ENCODE measurements around the gene PHRF1. TPM values are rescaled to one million over a fixed set of nuclear protein-coding genes. Genes with fewer than 3 reads are reported as not detected.

PHRF1 gene
- total RNA-seq, 6 donors from 2014 or later, result 25.7 to 93.2 (median 37.9) TPM

DNA sequence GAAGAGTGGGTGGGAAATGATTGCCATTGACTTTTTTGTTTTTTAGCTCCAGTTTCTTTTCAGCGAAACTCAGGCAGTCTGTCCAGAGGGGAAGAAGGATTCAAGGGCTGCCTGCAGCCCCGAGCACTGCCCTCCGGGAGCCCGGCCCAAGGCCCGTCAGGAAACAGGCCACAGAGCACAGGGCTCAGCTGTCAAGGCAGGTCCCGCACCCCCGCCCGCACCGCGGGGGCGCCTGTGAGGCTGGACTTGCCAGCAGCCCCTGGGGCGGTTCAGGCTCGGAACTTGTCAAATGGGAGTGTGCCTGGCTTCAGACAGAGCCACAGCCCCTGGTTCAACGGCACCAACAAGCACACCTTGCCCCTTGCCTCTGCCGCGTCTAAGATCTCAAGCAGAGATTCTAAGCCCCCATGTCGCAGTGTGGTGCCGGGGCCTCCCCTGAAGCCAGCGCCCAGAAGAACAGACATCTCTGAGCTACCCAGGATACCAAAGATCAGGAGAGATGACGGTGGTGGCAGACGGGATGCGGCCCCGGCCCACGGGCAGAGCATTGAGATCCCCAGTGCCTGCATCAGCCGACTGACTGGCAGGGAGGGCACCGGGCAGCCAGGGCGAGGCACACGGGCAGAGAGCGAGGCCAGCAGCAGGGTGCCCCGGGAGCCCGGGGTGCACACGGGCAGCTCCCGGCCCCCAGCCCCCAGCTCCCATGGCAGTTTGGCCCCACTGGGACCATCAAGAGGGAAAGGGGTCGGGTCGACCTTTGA, 30.9 kb downstream of the PHRF1 start:
- DNase-seq (peak in 1 of 2 donors; percentile 82), ATAC-seq (ENCODE audit: low FRiP score in 2 of 2) (no peak)
- peaks cover 65 to 100% (median 98%) of the 10 kb centered on the region in 4 donors for H3K36me3 ChIP-seq
- TF ChIP-seq EP300 (IDR thresholded peaks at IDR 0.05), result no peak
- no peak for TF ChIP-seq POLR2AphosphoS5 (IDR thresholded peaks at IDR 0.05)
- TF ChIP-seq, protein P1, sequence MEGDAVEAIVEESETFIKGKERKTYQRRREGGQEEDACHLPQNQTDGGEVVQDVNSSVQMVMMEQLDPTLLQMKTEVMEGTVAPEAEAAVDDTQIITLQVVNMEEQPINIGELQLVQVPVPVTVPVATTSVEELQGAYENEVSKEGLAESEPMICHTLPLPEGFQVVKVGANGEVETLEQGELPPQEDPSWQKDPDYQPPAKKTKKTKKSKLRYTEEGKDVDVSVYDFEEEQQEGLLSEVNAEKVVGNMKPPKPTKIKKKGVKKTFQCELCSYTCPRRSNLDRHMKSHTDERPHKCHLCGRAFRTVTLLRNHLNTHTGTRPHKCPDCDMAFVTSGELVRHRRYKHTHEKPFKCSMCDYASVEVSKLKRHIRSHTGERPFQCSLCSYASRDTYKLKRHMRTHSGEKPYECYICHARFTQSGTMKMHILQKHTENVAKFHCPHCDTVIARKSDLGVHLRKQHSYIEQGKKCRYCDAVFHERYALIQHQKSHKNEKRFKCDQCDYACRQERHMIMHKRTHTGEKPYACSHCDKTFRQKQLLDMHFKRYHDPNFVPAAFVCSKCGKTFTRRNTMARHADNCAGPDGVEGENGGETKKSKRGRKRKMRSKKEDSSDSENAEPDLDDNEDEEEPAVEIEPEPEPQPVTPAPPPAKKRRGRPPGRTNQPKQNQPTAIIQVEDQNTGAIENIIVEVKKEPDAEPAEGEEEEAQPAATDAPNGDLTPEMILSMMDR (IDR thresholded peaks at IDR 0.05), result no peak
- TF ChIP-seq POLR2A (IDR thresholded peaks at IDR 0.05), result no peak
- no peaks in the 10 kb centered on the region for H3K27me3 ChIP-seq
- no peaks in the 10 kb centered on the region for H3K4me1 ChIP-seq
- no peak overlapping the region for H3K4me3 ChIP-seq
- H3K27ac ChIP-seq, result no peak overlapping the region
- no peaks in the 10 kb centered on the region for H3K9me3 ChIP-seq
- 91 to 93% methylated on average over 12 to 28 of the region's 35 CpGs for WGBS, 2 donors

DNA sequence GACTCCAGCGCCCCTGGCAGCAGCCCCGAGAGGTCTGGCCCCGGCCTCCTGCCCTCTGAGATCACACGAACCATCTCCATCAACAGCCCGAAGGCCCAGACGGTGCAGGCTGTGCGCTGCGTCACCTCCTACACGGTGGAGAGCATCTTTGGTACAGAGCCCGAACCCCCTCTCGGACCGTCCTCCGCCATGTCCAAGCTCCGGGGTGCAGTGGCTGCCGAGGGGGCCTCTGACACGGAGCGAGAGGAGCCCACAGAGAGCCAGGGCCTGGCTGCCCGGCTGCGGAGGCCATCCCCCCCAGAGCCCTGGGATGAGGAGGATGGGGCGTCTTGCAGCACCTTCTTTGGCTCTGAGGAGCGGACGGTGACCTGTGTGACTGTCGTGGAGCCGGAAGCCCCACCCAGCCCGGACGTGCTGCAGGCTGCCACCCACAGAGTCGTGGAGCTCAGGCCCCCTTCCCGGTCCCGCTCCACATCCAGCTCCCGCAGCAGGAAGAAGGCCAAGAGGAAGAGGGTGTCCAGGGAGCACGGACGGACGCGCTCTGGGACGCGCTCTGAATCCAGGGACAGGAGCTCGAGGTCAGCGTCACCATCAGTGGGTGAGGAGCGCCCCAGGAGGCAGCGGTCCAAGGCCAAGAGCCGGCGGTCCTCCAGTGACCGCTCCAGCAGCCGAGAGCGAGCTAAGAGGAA, 31.8 kb downstream of the PHRF1 start:
- H3K4me3 ChIP-seq, result no peak overlapping the region
- ATAC-seq (ENCODE audit: low FRiP score in 2 of 2) (no peak), DNase-seq (peak in 1 of 2 donors; percentile 79)
- no peak for TF ChIP-seq POLR2AphosphoS5 (IDR thresholded peaks at IDR 0.05)
- TF ChIP-seq POLR2A (IDR thresholded peaks at IDR 0.05), result no peak
- peaks cover under 1 to 5% (median 1%) of the 10 kb centered on the region in 4 donors for H3K4me1 ChIP-seq
- H3K27ac ChIP-seq, result no peak overlapping the region
- H3K27me3 ChIP-seq, result no peaks in the 10 kb centered on the region
- WGBS, 2 donors, result 94 to 97% methylated on average over 43 to 45 of the region's 45 CpGs
- H3K36me3 ChIP-seq, result peaks cover 66 to 100% (median 98%) of the 10 kb centered on the region in 4 donors
- no peaks in the 10 kb centered on the region for H3K9me3 ChIP-seq

DNA sequence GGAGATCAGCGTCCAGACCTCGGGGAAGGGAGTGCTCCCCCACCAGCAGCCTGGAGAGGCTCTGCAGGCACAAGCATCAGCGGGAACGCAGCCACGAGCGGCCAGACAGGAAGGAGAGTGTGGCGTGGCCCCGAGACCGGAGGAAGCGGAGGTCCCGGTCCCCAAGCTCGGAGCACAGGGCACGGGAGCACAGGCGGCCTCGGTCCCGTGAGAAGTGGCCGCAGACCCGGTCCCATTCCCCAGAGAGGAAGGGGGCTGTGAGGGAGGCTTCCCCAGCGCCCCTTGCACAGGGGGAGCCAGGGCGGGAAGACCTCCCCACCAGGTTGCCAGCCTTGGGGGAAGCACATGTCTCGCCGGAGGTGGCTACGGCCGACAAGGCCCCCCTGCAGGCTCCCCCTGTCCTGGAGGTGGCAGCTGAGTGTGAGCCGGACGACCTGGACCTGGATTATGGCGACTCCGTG, 32.6 kb downstream of the PHRF1 start:
- Histone ChIP-seq H3K4me1 (peaks cover 5 to 12% (median 7%) of the 10 kb centered on the region in 4 donors), H3K27ac (no peak overlapping the region), H3K36me3 (peaks cover 65 to 98% (median 95%) of the 10 kb centered on the region in 4 donors), H3K27me3 (no peaks in the 10 kb centered on the region), H3K4me3 (no peak overlapping the region), H3K9me3 (no peaks in the 10 kb centered on the region)
- peak in 1 of 2 donors; percentile 73 for DNase-seq
- ATAC-seq (ENCODE audit: low FRiP score in 2 of 2), result no peak
- TF ChIP-seq POLR2AphosphoS5 (IDR thresholded peaks at IDR 0.05) (no peak), POLR2A (IDR thresholded peaks at IDR 0.05) (no peak), EP300 (IDR thresholded peaks at IDR 0.05) (no peak)
- TF ChIP-seq, protein P1 (IDR thresholded peaks at IDR 0.05), result no peak
- WGBS, 2 donors, result 88 to 89% methylated on average over 21 to 28 of the region's 28 CpGs

DNA sequence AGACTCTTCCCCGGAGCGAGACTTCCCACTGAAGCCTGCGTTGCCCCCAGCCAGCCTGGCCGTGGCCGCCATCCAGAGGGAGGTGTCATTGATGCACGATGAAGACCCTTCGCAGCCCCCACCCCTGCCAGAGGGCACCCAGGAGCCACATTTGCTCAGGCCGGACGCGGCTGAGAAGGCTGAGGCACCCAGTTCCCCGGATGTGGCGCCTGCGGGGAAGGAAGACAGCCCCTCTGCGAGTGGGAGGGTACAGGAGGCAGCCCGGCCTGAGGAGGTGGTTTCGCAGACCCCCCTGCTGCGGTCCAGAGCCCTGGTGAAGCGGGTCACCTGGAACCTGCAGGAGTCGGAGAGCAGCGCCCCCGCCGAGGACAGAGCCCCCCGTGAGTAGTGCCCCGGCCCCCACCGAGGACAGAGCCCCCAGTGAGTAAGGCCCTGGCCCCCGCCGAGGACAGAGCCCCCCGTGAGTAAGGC, 33.1 kb downstream of the PHRF1 start:
- peaks cover 59 to 98% (median 95%) of the 10 kb centered on the region in 4 donors for H3K36me3 ChIP-seq
- 92 to 95% methylated on average over 18 to 26 of the region's 28 CpGs for WGBS, 2 donors
- peak in 1 of 2 donors; percentile 80 for DNase-seq

More for the DNA sequence above, 33.1 kb downstream of the PHRF1 start:
- TF ChIP-seq POLR2A (IDR thresholded peaks at IDR 0.05) (no peak), POLR2AphosphoS5 (IDR thresholded peaks at IDR 0.05) (no peak)
- TF ChIP-seq, protein P1 (IDR thresholded peaks at IDR 0.05), result no peak
- Histone ChIP-seq H3K27me3 (no peaks in the 10 kb centered on the region), H3K4me1 (peaks cover 10 to 18% (median 12%) of the 10 kb centered on the region in 4 donors), H3K4me3 (no peak overlapping the region), H3K27ac (no peak overlapping the region), H3K9me3 (no peaks in the 10 kb centered on the region)
- no peak for ATAC-seq (ENCODE audit: low FRiP score in 2 of 2)

Measured in upper lobe of left lung (tissue), 6 donors.